Superior temporal gyrus (tissue), 1 donor: Measurements from ENCODE around the gene ACLY.
"Not testable (repeated sequence)": the region's sequence is repeated elsewhere in the genome, so short reads cannot be mapped to it uniquely, and the experiment has no call there.

Experiments
- DNase-seq: peaks from one replicate; pipeline ENCODE4 v3.0.0-alpha.2; 2016; ENCODE audit errors: extremely low spot score

The ACLY gene

GRCh38 chr17:41835800-41836549 lies 82.8 kb downstream of the ACLY start, which contains the start of gene NT5C3B:
Gene NT5C3B, minus strand, starts transcription at chr17:41836232. Its CDS starts 39 bp downstream, at chr17:41836193.
- peak; percentile 51 for DNase-seq

- DNase-seq, result no peak
Measured at GRCh38 chr17:41835214-41835799, 83.4 kb downstream of the ACLY start.

- DNase-seq, result not testable (repeated sequence)
Measured at GRCh38 chr17:41829961-41830360, 88.8 kb downstream of the ACLY start.

GRCh38 chr17:41825175-41825845 lies 93.4 kb downstream of the ACLY start:
- no peak for DNase-seq

GRCh38 chr17:41824086-41824485 lies 94.7 kb downstream of the ACLY start:
- DNase-seq, result no peak

GRCh38 chr17:41823580-41823979 lies 95.2 kb downstream of the ACLY start:
- DNase-seq, result no peak

- DNase-seq, result no peak
Measured at GRCh38 chr17:41823141-41823524, 95.6 kb downstream of the ACLY start.

- no peak for DNase-seq
Measured at GRCh38 chr17:41822216-41823140, 96.3 kb downstream of the ACLY start.

- no peak for DNase-seq
Measured at GRCh38 chr17:41821776-41822175, 97.0 kb downstream of the ACLY start.

- no peak for DNase-seq
Measured at GRCh38 chr17:41818024-41818423, 100.7 kb downstream of the ACLY start.
